DMS53 (cell line): ENCODE data around the gene ARHGEF3.
"Not testable (repeated sequence)": the region's sequence is repeated elsewhere in the genome, so short reads cannot be mapped to it uniquely, and the experiment has no call there.

Experiments used
- DNase-seq: peaks from one replicate; lab custom pipeline; 2025; lab: John Stamatoyannopoulos, UW

The ARHGEF3 gene

GRCh38 chr3:56772952-56773938 lies 28.5 kb downstream of the ARHGEF3 start:
- no peak for DNase-seq

GRCh38 chr3:56771376-56771775 lies 30.4 kb downstream of the ARHGEF3 start:
- no peak for DNase-seq

GRCh38 chr3:56769116-56769707 lies 32.5 kb downstream of the ARHGEF3 start:
- DNase-seq, result no peak

GRCh38 chr3:56764904-56765547 lies 36.7 kb downstream of the ARHGEF3 start:
- DNase-seq, result no peak

- no peak for DNase-seq
These were observed 37.6 kb downstream of the ARHGEF3 start for GRCh38 chr3:56764184-56764583.

- no peak for DNase-seq
These were observed 38.5 kb downstream of the ARHGEF3 start for GRCh38 chr3:56763233-56763632.

GRCh38 chr3:56762718-56763117 lies 39.0 kb downstream of the ARHGEF3 start:
- DNase-seq, result no peak

GRCh38 chr3:56761887-56762651 lies 39.7 kb downstream of the ARHGEF3 start:
- DNase-seq, result no peak

- no peak for DNase-seq
These were observed 40.7 kb downstream of the ARHGEF3 start for GRCh38 chr3:56761023-56761422.

- no peak for DNase-seq
These were observed 42.2 kb downstream of the ARHGEF3 start for GRCh38 chr3:56759532-56759931.

GRCh38 chr3:56758539-56758981 lies 43.2 kb downstream of the ARHGEF3 start:
- DNase-seq, result peak; percentile 14

- not testable (repeated sequence) for DNase-seq
These were observed 43.7 kb downstream of the ARHGEF3 start for GRCh38 chr3:56758042-56758441.

- DNase-seq, result no peak
These were observed 46.9 kb downstream of the ARHGEF3 start for GRCh38 chr3:56754741-56755417.

- no peak for DNase-seq
These were observed 48.4 kb downstream of the ARHGEF3 start for GRCh38 chr3:56753206-56753820.

- DNase-seq, result no peak
These were observed 50.6 kb downstream of the ARHGEF3 start for GRCh38 chr3:56751056-56751707.

GRCh38 chr3:56748663-56749231 lies 53.0 kb downstream of the ARHGEF3 start:
- DNase-seq, result no peak

- peak; percentile 4 for DNase-seq
These were observed 54.6 kb downstream of the ARHGEF3 start for GRCh38 chr3:56747150-56747549.

GRCh38 chr3:56744016-56744415 lies 57.7 kb downstream of the ARHGEF3 start:
- no peak for DNase-seq

GRCh38 chr3:56742887-56743286 lies 58.9 kb downstream of the ARHGEF3 start:
- no peak for DNase-seq

- no peak for DNase-seq
These were observed 62.7 kb downstream of the ARHGEF3 start for GRCh38 chr3:56739036-56739435.
